Fibroblast of the aortic adventitia (primary cell): ENCODE results near the gene LDAH. TPM values are rescaled to one million over a fixed set of nuclear protein-coding genes. Genes with fewer than 3 reads are reported as not detected.

Source experiments
- total RNA-seq: library from RNA; depleted of rRNA; stranded (reverse); fragments of >200 nt; gene quantifications from 2 replicates; pipeline ENCODE4 v1.2.3, GENCODE V29; 2012; ENCODE audit warnings: low replicate concordance

The LDAH gene
- total RNA-seq, 1 donor = 21.8 TPM

Other genes starting within 250 kb of the LDAH start
- 23.0 and 28.4 TPM in 2 replicates for gene HS1BP3, start 172.0 kb downstream of the LDAH start, total RNA-seq
- under 0.01 TPM in 1 of 2 replicates, not detected in the other for gene GDF7, start 156.0 kb downstream of the LDAH start, total RNA-seq
- gene APOB, start 221.0 kb upstream of the LDAH start, total RNA-seq = under 0.01 TPM in 1 of 2 replicates, not detected in the other